Measurements from ENCODE around the gene CREB5.

DNA sequence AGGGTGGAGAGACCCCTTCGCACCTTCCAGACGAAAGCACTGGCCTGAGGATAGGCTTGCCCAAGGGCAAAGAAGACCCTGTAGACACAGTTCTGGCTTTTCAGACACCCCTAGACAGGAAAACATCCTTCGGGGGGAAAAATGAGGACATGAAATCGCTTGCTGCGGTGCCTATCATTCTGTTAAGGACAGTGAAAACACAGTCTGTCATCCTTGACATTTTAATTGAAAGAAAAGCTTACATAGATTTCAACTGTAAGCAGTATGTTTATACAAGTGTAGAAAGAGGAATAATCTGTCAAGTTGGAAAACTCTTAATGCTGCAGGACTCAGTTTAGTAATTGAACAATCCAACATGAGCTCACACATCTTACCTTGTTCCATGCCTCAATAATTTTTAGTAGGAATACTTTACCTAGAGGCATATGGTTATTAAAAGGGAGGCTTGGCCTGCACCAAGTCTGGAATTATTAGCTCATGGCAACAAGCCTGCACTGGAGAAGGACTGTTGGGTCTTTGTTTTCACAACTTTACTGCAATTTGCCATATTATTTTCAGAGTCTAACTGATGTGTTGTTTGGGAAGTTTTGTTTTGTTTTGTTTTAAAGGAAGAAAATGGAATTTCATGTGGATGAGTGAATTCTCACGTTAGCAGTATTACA is 302.3 kb downstream of the CREB5 start:
- TF ChIP-seq POLR2A (IDR thresholded peaks at IDR 0.05; ENCODE audit: low read depth, low read length) (no peak), POLR2AphosphoS5 (IDR thresholded peaks at IDR 0.05; ENCODE audit: low read depth, low read length) (no peak), TAF1 (IDR thresholded peaks at IDR 0.05; ENCODE audit: borderline replicate concordance, low read depth, low read length) (no peak)

All from GM12892 (cell line).